Measurements from ENCODE around the gene CTNNB1. TPM values are rescaled to one million over a fixed set of nuclear protein-coding genes. Genes with fewer than 3 reads are reported as not detected.

The CTNNB1 gene
- total and polyA plus RNA-seq, 2 of the 8 experiments (the other 6 are each of a cell fraction or from before 2014, with no cell fraction given) = 356 to 579 TPM

- WGBS, 2 experiments (ENCODE audit: extremely low coverage in 1 of 2, insufficient coverage in 1 of 2, insufficient read length in 1 of 2, insufficient replicate concordance in 2 of 2, low coverage in 1 of 2, low lambda C conversion rate in 2 of 2, missing lambda C conversion rate in 1 of 2) = 79% methylated on average over 1 of the region's 1 CpG; no CpG with 5 or more reads in 1 of the 2 experiments
- Histone ChIP-seq H3K14ac (ENCODE audit: insufficient read length) (no peak overlapping the region), H3K79me1 (ENCODE audit: low read depth, low read length) (peaks cover 2% of the 10 kb centered on the region; the same call in 1 of the 2 replicates), H3K9me3 (ENCODE audit: insufficient read depth in 2 of 2, low read depth in 1 of 2, low read length in 1 of 2) (no peaks in the 10 kb centered on the region), H2AFZ (ENCODE audit: low read length) (no peak overlapping the region), H3K4me1 (replicated peaks in 1 of 4; ENCODE audit: control insufficient read depth in 3 of 4, insufficient read depth in 4 of 4, low read length in 3 of 4) (peaks cover 0 to 10% (median 3%) of the 10 kb centered on the region in 4 experiments; a peak in 4 of 7 replicates), H3K23ac (ENCODE audit: insufficient read length) (no peak overlapping the region), H2BK20ac (ENCODE audit: low read length) (no peak overlapping the region), H3K4me2 (ENCODE audit: insufficient read depth in 1 of 2, low read depth in 2 of 2, low read length in 2 of 2) (no peak overlapping the region), H4K91ac (replicated peaks; ENCODE audit: insufficient read length, low read length) (no peak overlapping the region), H2BK5ac (ENCODE audit: low read depth, low read length) (no peak overlapping the region), H3K36me3 (ENCODE audit: control insufficient read depth in 2 of 4, insufficient read depth in 4 of 4, low read length in 3 of 4) (peaks cover under 1 to 14% (median 5%) of the 10 kb centered on the region in 4 experiments; a peak in 4 of 8 replicates), H2BK120ac (replicated peaks; ENCODE audit: low read depth, low read length) (no peak overlapping the region), H4K20me1 (replicated peaks in 1 of 2; ENCODE audit: control insufficient read depth in 1 of 2, insufficient read depth in 2 of 2, low read length in 2 of 2) (peaks cover 14 to 48% of the 10 kb centered on the region in 2 experiments), H3K18ac (ENCODE audit: extremely low read depth, low read length) (no peak overlapping the region), H3K4ac (replicated peaks; ENCODE audit: insufficient read length, low read depth, low read length) (no peak overlapping the region), H4K5ac (ENCODE audit: insufficient read length, low read depth, low read length) (no peak overlapping the region), H2BK15ac (ENCODE audit: low read length) (no peak overlapping the region), H3K27ac (ENCODE audit: low read depth, low read length) (no peak overlapping the region), H2AK5ac (ENCODE audit: low read depth, low read length) (no peak overlapping the region), H2BK12ac (ENCODE audit: low read depth, low read length) (no peak overlapping the region), H3K9ac (replicated peaks in 1 of 4; ENCODE audit: extremely low read depth in 1 of 4, low read depth in 3 of 4, low read length in 3 of 4) (no peak overlapping the region), H3K4me3 (ENCODE audit: extremely low read depth in 1 of 4, insufficient read depth in 2 of 4, low read depth in 3 of 4, low read length in 4 of 4) (no peak overlapping the region), H3K79me2 (ENCODE audit: control insufficient read depth in 1 of 2, insufficient read depth in 2 of 2, low read length in 2 of 2) (peaks cover 22 to 100% of the 10 kb centered on the region in 2 experiments), H3K56ac (replicated peaks; ENCODE audit: insufficient read length, low read depth, low read length) (no peak overlapping the region), H4K8ac (ENCODE audit: extremely low read depth, insufficient read depth, low read length) (no peak overlapping the region), H3K27me3 (replicated peaks in 1 of 4; ENCODE audit: control insufficient read depth in 3 of 4, extremely low read depth in 1 of 4, insufficient read depth in 3 of 4, low read length in 3 of 4) (peaks cover 0 to 1% (median 0%) of the 10 kb centered on the region in 4 experiments; a peak in 1 of 7 replicates), H3K23me2 (ENCODE audit: low read depth, low read length) (no peaks in the 10 kb centered on the region)
- CTCF ChIA-PET (ENCODE audit: partially characterized antibody) = interaction anchor here (0.6 to 0.8 kb wide), 8 partner anchors 11 to 929 kb away, joined by 3 to 6 read pairs (median 3); no protein-coding TSS in a partner anchor
- no peak for DNase-seq (ENCODE audit: low read depth in 1 of 2, low spot score in 2 of 2)
- TF ChIP-seq RAD21 (IDR thresholded peaks at IDR 0.05 in 1 of 2, conservative IDR thresholded peaks at IDR 0.05 in 1 of 2; ENCODE audit: low read depth in 2 of 2, low read length in 2 of 2) (no peak), SIRT6 (IDR thresholded peaks at IDR 0.05; ENCODE audit: low read length) (no peak), USF2 (IDR thresholded peaks at IDR 0.05; ENCODE audit: low read length) (no peak), ZNF274 (IDR thresholded peaks at IDR 0.05; ENCODE audit: borderline replicate concordance, extremely low read depth, low read length) (no peak), CREB1 (IDR thresholded peaks at IDR 0.05) (no peak), TAF1 (IDR thresholded peaks at IDR 0.05; ENCODE audit: low read depth, low read length) (no peak), SIX5 (IDR thresholded peaks at IDR 0.05; ENCODE audit: low read depth, low read length) (no peak), MAFK (IDR thresholded peaks at IDR 0.05; ENCODE audit: low read depth, low read length) (no peak), MAX (IDR thresholded peaks at IDR 0.05) (no peak), EGR1 (IDR thresholded peaks at IDR 0.05; ENCODE audit: borderline replicate concordance, low read depth, low read length) (no peak), RNF2 (IDR thresholded peaks at IDR 0.05; ENCODE audit: borderline replicate concordance, low read depth, low read length, missing control alignments, poor library complexity, severe bottlenecking) (no peak)
- POLR2A ChIA-PET (ENCODE audit: partially characterized antibody) = interaction anchor here (0.7 to 1.8 kb wide), 2 partner anchors 18 to 20 kb away, joined by 3 to 7 read pairs; partner anchors contain the start of gene CTNNB1
- no peak for FAIRE-seq
Measured at GRCh38 chr3:41219424-41219823, 20.1 kb downstream of the CTNNB1 start.

Measured in H1 (cell line).